Measurements from ENCODE around the gene THRA.

THRA gene

GRCh38 chr17:40064971-40065768 lies 2.4 kb downstream of the THRA start:
- no peak for TF ChIP-seq REST (IDR thresholded peaks at IDR 0.05; ENCODE audit: insufficient read depth in 1 of 2, low read depth in 2 of 2, low read length in 2 of 2)
- TF ChIP-seq FOXP2 (optimal IDR thresholded peaks at IDR 0.05; ENCODE audit: borderline replicate concordance, extremely low read depth, extremely low read length, insufficient read depth): no peak
- no peak for TF ChIP-seq TAF1 (IDR thresholded peaks at IDR 0.05; ENCODE audit: borderline replicate concordance, insufficient read depth, low read length)

GRCh38 chr17:40065769-40066510 lies 3.2 kb downstream of the THRA start:
- no peak for TF ChIP-seq TAF1 (IDR thresholded peaks at IDR 0.05; ENCODE audit: borderline replicate concordance, insufficient read depth, low read length)
- TF ChIP-seq POLR2AphosphoS5 (IDR thresholded peaks at IDR 0.05; ENCODE audit: low read depth, low read length): no peak
- no peak for TF ChIP-seq FOXP2 (optimal IDR thresholded peaks at IDR 0.05; ENCODE audit: borderline replicate concordance, extremely low read depth, extremely low read length, insufficient read depth)

GRCh38 chr17:40067710-40068109 lies 4.9 kb downstream of the THRA start:
- TF ChIP-seq SIN3A (IDR thresholded peaks at IDR 0.05; ENCODE audit: borderline replicate concordance, insufficient read depth, low read length) (no peak), REST (IDR thresholded peaks at IDR 0.05; ENCODE audit: insufficient read depth in 1 of 2, low read depth in 2 of 2, low read length in 2 of 2) (no peak), POLR2AphosphoS5 (IDR thresholded peaks at IDR 0.05; ENCODE audit: low read depth, low read length) (no peak), FOXP2 (optimal IDR thresholded peaks at IDR 0.05; ENCODE audit: borderline replicate concordance, extremely low read depth, extremely low read length, insufficient read depth) (no peak), TAF1 (IDR thresholded peaks at IDR 0.05; ENCODE audit: borderline replicate concordance, insufficient read depth, low read length) (no peak)

GRCh38 chr17:40068129-40068581 lies 5.4 kb downstream of the THRA start:
- TF ChIP-seq REST (IDR thresholded peaks at IDR 0.05; ENCODE audit: insufficient read depth in 1 of 2, low read depth in 2 of 2, low read length in 2 of 2) (no peak), FOXP2 (optimal IDR thresholded peaks at IDR 0.05; ENCODE audit: borderline replicate concordance, extremely low read depth, extremely low read length, insufficient read depth) (no peak), POLR2AphosphoS5 (IDR thresholded peaks at IDR 0.05; ENCODE audit: low read depth, low read length) (no peak), TAF1 (IDR thresholded peaks at IDR 0.05; ENCODE audit: borderline replicate concordance, insufficient read depth, low read length) (no peak), SIN3A (IDR thresholded peaks at IDR 0.05; ENCODE audit: borderline replicate concordance, insufficient read depth, low read length) (no peak)

GRCh38 chr17:40068584-40068916 lies 5.8 kb downstream of the THRA start:
- TF ChIP-seq FOXP2 (optimal IDR thresholded peaks at IDR 0.05; ENCODE audit: borderline replicate concordance, extremely low read depth, extremely low read length, insufficient read depth) (no peak), TAF1 (IDR thresholded peaks at IDR 0.05; ENCODE audit: borderline replicate concordance, insufficient read depth, low read length) (no peak), POLR2AphosphoS5 (IDR thresholded peaks at IDR 0.05; ENCODE audit: low read depth, low read length) (no peak), SIN3A (IDR thresholded peaks at IDR 0.05; ENCODE audit: borderline replicate concordance, insufficient read depth, low read length) (no peak; the same call in 1 of the 2 replicates), REST (IDR thresholded peaks at IDR 0.05; ENCODE audit: insufficient read depth in 1 of 2, low read depth in 2 of 2, low read length in 2 of 2) (no peak)
